ENCODE results near the gene RTN4. TPM values are rescaled to one million over a fixed set of nuclear protein-coding genes. Genes with fewer than 3 reads are reported as not detected.

RTN4 gene
- total RNA-seq, 2 experiments from 2014 or later = 90.3 to 93.9 TPM

- no peaks in the 10 kb centered on the region for H3K27me3 Mint-ChIP-seq (ENCODE audit: low read depth)
- CTCF ChIA-PET = interaction anchor here (1.9 kb wide), 1 partner anchor 22 kb away, joined by 6 read pairs; the partner anchor contains the start of gene RTN4
- no peaks in the 10 kb centered on the region for H3K9me3 Mint-ChIP-seq (ENCODE audit: insufficient read depth)
- POLR2A ChIA-PET = no interaction called here
- H3K4me1 Mint-ChIP-seq (ENCODE audit: low read depth) = peaks cover 16% of the 10 kb centered on the region
- ATAC-seq = no peak
- no peak overlapping the region for H3K4me3 Mint-ChIP-seq
- H3K36me3 Mint-ChIP-seq (ENCODE audit: low read depth) = peaks cover 16% of the 10 kb centered on the region
- no peak for DNase-seq
- H3K27ac Mint-ChIP-seq = no peak overlapping the region
Observed at GRCh38 chr2:55029098-55029497, 21.2 kb downstream of the RTN4 start.

- no peak for DNase-seq
- peaks cover 13% of the 10 kb centered on the region for H3K36me3 Mint-ChIP-seq (ENCODE audit: low read depth)
- CTCF ChIA-PET = interaction anchor here (0.9 to 1.6 kb wide), 3 partner anchors 13 to 19 kb away, joined by 3 read pairs; no protein-coding TSS in a partner anchor
- H3K9me3 Mint-ChIP-seq (ENCODE audit: insufficient read depth) = no peaks in the 10 kb centered on the region
- H3K27ac Mint-ChIP-seq = no peak overlapping the region
- POLR2A ChIA-PET = no interaction called here
- H3K4me1 Mint-ChIP-seq (ENCODE audit: low read depth) = peaks cover 4% of the 10 kb centered on the region
- no peak overlapping the region for H3K4me3 Mint-ChIP-seq
- no peaks in the 10 kb centered on the region for H3K27me3 Mint-ChIP-seq (ENCODE audit: low read depth)
- no peak for ATAC-seq
Observed at GRCh38 chr2:55027226-55027625, 23.0 kb downstream of the RTN4 start.

GRCh38 chr2:55026202-55026601, 24.0 kb downstream of the RTN4 start:
- H3K27me3 Mint-ChIP-seq (ENCODE audit: low read depth) = no peaks in the 10 kb centered on the region
- no peak overlapping the region for H3K27ac Mint-ChIP-seq
- no peak overlapping the region for H3K4me3 Mint-ChIP-seq
- DNase-seq (no peak), ATAC-seq (no peak)
- no peaks in the 10 kb centered on the region for H3K9me3 Mint-ChIP-seq (ENCODE audit: insufficient read depth)
- ChIA-PET POLR2A (no interaction called here), CTCF (interaction anchor here (0.9 to 1.8 kb wide), 6 partner anchors 9 to 142 kb away, joined by 3 to 7 read pairs (median 3); no protein-coding TSS in a partner anchor)
- peaks cover 3% of the 10 kb centered on the region for H3K4me1 Mint-ChIP-seq (ENCODE audit: low read depth)
- peaks cover 10% of the 10 kb centered on the region for H3K36me3 Mint-ChIP-seq (ENCODE audit: low read depth)

GRCh38 chr2:55025627-55026026, 24.6 kb downstream of the RTN4 start:
- Mint-ChIP-seq H3K27ac (no peak overlapping the region), H3K4me3 (no peak overlapping the region), H3K9me3 (ENCODE audit: insufficient read depth) (no peaks in the 10 kb centered on the region), H3K36me3 (ENCODE audit: low read depth) (peaks cover 10% of the 10 kb centered on the region), H3K27me3 (ENCODE audit: low read depth) (no peaks in the 10 kb centered on the region), H3K4me1 (ENCODE audit: low read depth) (peaks cover 3% of the 10 kb centered on the region)
- POLR2A ChIA-PET = no interaction called here
- DNase-seq (no peak), ATAC-seq (no peak)
- CTCF ChIA-PET = interaction anchor here (1.1 to 1.8 kb wide), 5 partner anchors 9 to 142 kb away, joined by 3 to 7 read pairs (median 3); no protein-coding TSS in a partner anchor

- ATAC-seq = no peak
- ChIA-PET POLR2A (no interaction called here), CTCF (interaction anchor here (1.1 to 1.8 kb wide), 4 partner anchors 8 to 143 kb away, joined by 3 to 7 read pairs (median 4); no protein-coding TSS in a partner anchor)
- Mint-ChIP-seq H3K4me3 (no peak overlapping the region), H3K27ac (no peak overlapping the region), H3K36me3 (ENCODE audit: low read depth) (peaks cover 14% of the 10 kb centered on the region), H3K9me3 (ENCODE audit: insufficient read depth) (no peaks in the 10 kb centered on the region), H3K27me3 (ENCODE audit: low read depth) (no peaks in the 10 kb centered on the region), H3K4me1 (ENCODE audit: low read depth) (peaks cover 3% of the 10 kb centered on the region)
- DNase-seq = no peak
Observed at GRCh38 chr2:55025082-55025481, 25.2 kb downstream of the RTN4 start.

GRCh38 chr2:55022476-55022875, 27.8 kb downstream of the RTN4 start:
- no peak for ATAC-seq
- POLR2A ChIA-PET = no interaction called here
- CTCF ChIA-PET = interaction anchor here (1.5 kb wide), 1 partner anchor 10 kb away, joined by 3 read pairs; no protein-coding TSS in a partner anchor
- peaks cover 5% of the 10 kb centered on the region for H3K4me1 Mint-ChIP-seq (ENCODE audit: low read depth)
- no peaks in the 10 kb centered on the region for H3K27me3 Mint-ChIP-seq (ENCODE audit: low read depth)
- no peak overlapping the region for H3K4me3 Mint-ChIP-seq
- no peaks in the 10 kb centered on the region for H3K9me3 Mint-ChIP-seq (ENCODE audit: insufficient read depth)
- H3K27ac Mint-ChIP-seq = no peak overlapping the region
- peaks cover 19% of the 10 kb centered on the region for H3K36me3 Mint-ChIP-seq (ENCODE audit: low read depth)
- no peak for DNase-seq

- DNase-seq (no peak), ATAC-seq (no peak)
- no peaks in the 10 kb centered on the region for H3K9me3 Mint-ChIP-seq (ENCODE audit: insufficient read depth)
- peaks cover 16% of the 10 kb centered on the region for H3K36me3 Mint-ChIP-seq (ENCODE audit: low read depth)
- H3K27ac Mint-ChIP-seq = no peak overlapping the region
- POLR2A ChIA-PET = no interaction called here
- CTCF ChIA-PET = interaction anchor here (1.2 to 6.7 kb wide), 2 partner anchors 149 to 155 kb away, joined by 3 to 40 read pairs; no protein-coding TSS in a partner anchor
- H3K4me1 Mint-ChIP-seq (ENCODE audit: low read depth) = peaks cover 6% of the 10 kb centered on the region
- H3K27me3 Mint-ChIP-seq (ENCODE audit: low read depth) = no peaks in the 10 kb centered on the region
- no peak overlapping the region for H3K4me3 Mint-ChIP-seq
Observed at GRCh38 chr2:55019526-55020258, 30.6 kb downstream of the RTN4 start.

- CTCF ChIA-PET = interaction anchor here (1.2 to 6.7 kb wide), 2 partner anchors 150 to 156 kb away, joined by 3 to 40 read pairs; no protein-coding TSS in a partner anchor
- Mint-ChIP-seq H3K9me3 (ENCODE audit: insufficient read depth) (no peaks in the 10 kb centered on the region), H3K36me3 (ENCODE audit: low read depth) (peaks cover 16% of the 10 kb centered on the region), H3K27me3 (ENCODE audit: low read depth) (no peaks in the 10 kb centered on the region), H3K4me1 (ENCODE audit: low read depth) (peaks cover 7% of the 10 kb centered on the region), H3K27ac (no peak overlapping the region), H3K4me3 (no peak overlapping the region)
- POLR2A ChIA-PET = no interaction called here
- ATAC-seq (no peak), DNase-seq (no peak)
Observed at GRCh38 chr2:55018619-55019018, 31.6 kb downstream of the RTN4 start.

GRCh38 chr2:55017880-55018279, 32.4 kb downstream of the RTN4 start:
- no peak overlapping the region for H3K27ac Mint-ChIP-seq
- peaks cover 11% of the 10 kb centered on the region for H3K4me1 Mint-ChIP-seq (ENCODE audit: low read depth)
- peaks cover 16% of the 10 kb centered on the region for H3K36me3 Mint-ChIP-seq (ENCODE audit: low read depth)
- ATAC-seq (no peak), DNase-seq (no peak)
- H3K9me3 Mint-ChIP-seq (ENCODE audit: insufficient read depth) = no peaks in the 10 kb centered on the region
- H3K4me3 Mint-ChIP-seq = no peak overlapping the region
- no peaks in the 10 kb centered on the region for H3K27me3 Mint-ChIP-seq (ENCODE audit: low read depth)
- POLR2A ChIA-PET = no interaction called here
- CTCF ChIA-PET = interaction anchor here (6.7 kb wide), 1 partner anchor 157 kb away, joined by 40 read pairs; no protein-coding TSS in a partner anchor

- Mint-ChIP-seq H3K9me3 (ENCODE audit: insufficient read depth) (no peaks in the 10 kb centered on the region), H3K4me1 (ENCODE audit: low read depth) (peaks cover 13% of the 10 kb centered on the region), H3K4me3 (no peak overlapping the region), H3K27ac (no peak overlapping the region), H3K36me3 (ENCODE audit: low read depth) (peaks cover 16% of the 10 kb centered on the region), H3K27me3 (ENCODE audit: low read depth) (no peaks in the 10 kb centered on the region)
- CTCF ChIA-PET = interaction anchor here (0.8 to 6.7 kb wide), 3 partner anchors 150 to 157 kb away, joined by 4 to 40 read pairs (median 5); no protein-coding TSS in a partner anchor
- POLR2A ChIA-PET = no interaction called here
- ATAC-seq (no peak), DNase-seq (no peak)
Observed at GRCh38 chr2:55017428-55017827, 32.8 kb downstream of the RTN4 start.

- ChIA-PET CTCF (interaction anchor here (0.6 to 6.8 kb wide), 14 partner anchors 9 to 162 kb away, joined by 3 to 43 read pairs (median 3); partner anchors contain the start of gene RTN4), POLR2A (interaction anchor here (0.6 kb wide), 1 partner anchor 246 kb away, joined by 3 read pairs; no protein-coding TSS in a partner anchor)
- DNase-seq (peak; percentile 49), ATAC-seq (no peak)
- Mint-ChIP-seq H3K4me3 (no peak overlapping the region), H3K27me3 (ENCODE audit: low read depth) (no peaks in the 10 kb centered on the region), H3K9me3 (ENCODE audit: insufficient read depth) (no peaks in the 10 kb centered on the region), H3K36me3 (ENCODE audit: low read depth) (peaks cover 14% of the 10 kb centered on the region), H3K4me1 (ENCODE audit: low read depth) (peaks cover 31% of the 10 kb centered on the region), H3K27ac (no peak overlapping the region)
Observed at GRCh38 chr2:55014962-55015939, 35.0 kb downstream of the RTN4 start.

Measured in activated CD8-positive, alpha-beta T cell treated with anti-CD3 and anti-CD28 coated beads, Interleukin-2, amount 10 ng/mL, durations not matched to agents 7 days and 5 days (primary cell).